Measurements from ENCODE around the gene SLC17A2. TPM values are rescaled to one million over a fixed set of nuclear protein-coding genes. Genes with fewer than 3 reads are reported as not detected.
A peak's percentile ranks its signal among the peaks of the same experiment; 100 is the strongest.

Gene SLC17A2
- total and polyA plus RNA-seq, 4 experiments from 2014 or later: not detected

- Histone ChIP-seq H3K36me3 (ENCODE audit: insufficient read depth, low read length) (no peaks in the 10 kb centered on the region), H3K4me3 (ENCODE audit: low read length in 2 of 2) (no peak overlapping the region), H3K27me3 (ENCODE audit: insufficient read depth, low read length) (no peaks in the 10 kb centered on the region), H3K9me3 (ENCODE audit: control insufficient read depth in 1 of 2, low read length in 2 of 2) (no peaks in the 10 kb centered on the region), H3K4me1 (ENCODE audit: insufficient read depth, low read length) (peaks cover 37% of the 10 kb centered on the region), H3K27ac (ENCODE audit: low read depth, low read length) (no peak overlapping the region)
- Mint-ChIP-seq H3K4me3 (no peak overlapping the region), H3K4me1 (peaks cover 40 to 52% (median 51%) of the 10 kb centered on the region in 4 donors), H3K36me3 (peaks cover 0 to 6% of the 10 kb centered on the region in 2 donors), H3K9me3 (peaks cover 0 to 10% (median 4%) of the 10 kb centered on the region in 8 donors), H3K27ac (peak overlapping the region in 4 of 7 donors; percentile 23 to 63 (median 38)), H3K27me3 (peaks cover 4% of the 10 kb centered on the region in 2 donors)
- no peak for DNase-seq
- intact Hi-C loops (cut with micrococcal nuclease): no loop called here
- POLR2A ChIA-PET (ENCODE audit: partially characterized antibody): no interaction called here
- CTCF ChIA-PET (ENCODE audit: partially characterized antibody): interaction anchor here (1.0 kb wide), 1 partner anchor 80 kb away, joined by 3 read pairs; no protein-coding TSS in a partner anchor
Measured at GRCh38 chr6:25868436-25869183, 61.9 kb downstream of the SLC17A2 start.

- peaks cover 28 to 39% (median 36%) of the 10 kb centered on the region in 4 donors for H3K4me1 Mint-ChIP-seq
- intact Hi-C loops (cut with micrococcal nuclease): loop anchor here (1.0 kb wide), 1 partner anchor 9 kb away; no protein-coding TSS in a partner anchor
- peak overlapping the region; percentile 36 for H3K27ac ChIP-seq (ENCODE audit: low read depth, low read length)
- peaks cover 4% of the 10 kb centered on the region in 2 donors for H3K27me3 Mint-ChIP-seq
- peak overlapping the region in 7 of 8 donors; percentile 29 to 76 (median 72) for H3K4me3 Mint-ChIP-seq
- H3K27me3 ChIP-seq (ENCODE audit: insufficient read depth, low read length): no peaks in the 10 kb centered on the region
- POLR2A ChIA-PET (ENCODE audit: partially characterized antibody): interaction anchor here (0.7 to 2.8 kb wide), 6 partner anchors 9 to 152 kb away, joined by 3 to 14 read pairs (median 6); a partner anchor contains a TSS
- H3K9me3 ChIP-seq (ENCODE audit: control insufficient read depth in 1 of 2, low read length in 2 of 2): no peaks in the 10 kb centered on the region
- peaks cover 0 to 6% of the 10 kb centered on the region in 2 donors for H3K36me3 Mint-ChIP-seq
- no peak overlapping the region for H3K4me3 ChIP-seq (ENCODE audit: low read length in 2 of 2)
- peak overlapping the region; percentile 89 to 98 (median 96) for H3K27ac Mint-ChIP-seq
- H3K4me1 ChIP-seq (ENCODE audit: insufficient read depth, low read length): peaks cover 26% of the 10 kb centered on the region
- CTCF ChIA-PET (ENCODE audit: partially characterized antibody): interaction anchor here (0.9 to 3.0 kb wide), 4 partner anchors 16 to 146 kb away, joined by 3 to 15 read pairs (median 4); no protein-coding TSS in a partner anchor
- no peaks in the 10 kb centered on the region for H3K36me3 ChIP-seq (ENCODE audit: insufficient read depth, low read length)
- peaks cover 0 to 10% (median 3%) of the 10 kb centered on the region in 8 donors for H3K9me3 Mint-ChIP-seq
- peak; percentile 75 to 84 (median 79) for DNase-seq
Measured at GRCh38 chr6:25866011-25866410, 64.5 kb downstream of the SLC17A2 start.

- no peaks in the 10 kb centered on the region for H3K9me3 ChIP-seq (ENCODE audit: control insufficient read depth in 1 of 2, low read length in 2 of 2)
- no peaks in the 10 kb centered on the region for H3K36me3 ChIP-seq (ENCODE audit: insufficient read depth, low read length)
- no peaks in the 10 kb centered on the region for H3K27me3 ChIP-seq (ENCODE audit: insufficient read depth, low read length)
- intact Hi-C loops (cut with micrococcal nuclease): no loop called here
- no peak overlapping the region for H3K27ac ChIP-seq (ENCODE audit: low read depth, low read length)
- H3K36me3 Mint-ChIP-seq: peaks cover 0 to 8% of the 10 kb centered on the region in 2 donors
- no peak overlapping the region for H3K4me3 ChIP-seq (ENCODE audit: low read length in 2 of 2)
- peaks cover 26% of the 10 kb centered on the region for H3K4me1 ChIP-seq (ENCODE audit: insufficient read depth, low read length)
- ChIA-PET CTCF (ENCODE audit: partially characterized antibody) (interaction anchor here (0.8 to 1.2 kb wide), 2 partner anchors 18 to 143 kb away, joined by 3 to 4 read pairs; no protein-coding TSS in a partner anchor), POLR2A (ENCODE audit: partially characterized antibody) (interaction anchor here (1.3 to 2.8 kb wide), 2 partner anchors 10 to 129 kb away, joined by 3 to 11 read pairs; partner anchors contain the start of gene SLC17A3)
- H3K27me3 Mint-ChIP-seq: peaks cover 4 to 6% of the 10 kb centered on the region in 2 donors
- H3K4me3 Mint-ChIP-seq: no peak overlapping the region
- H3K4me1 Mint-ChIP-seq: peaks cover 28 to 42% (median 37%) of the 10 kb centered on the region in 4 donors
- H3K9me3 Mint-ChIP-seq: peaks cover 0 to 8% (median 3%) of the 10 kb centered on the region in 8 donors
- H3K27ac Mint-ChIP-seq: peak overlapping the region in 1 of 7 donors; percentile 97
- no peak for DNase-seq
Measured at GRCh38 chr6:25863360-25863759, 67.1 kb downstream of the SLC17A2 start.

Other genes starting within 250 kb of the SLC17A2 start
- not detected for gene SLC17A4, start 175.9 kb downstream of the SLC17A2 start, total RNA-seq
- not detected for gene SLC17A4, start 175.9 kb downstream of the SLC17A2 start, polyA plus RNA-seq
- under 1 TPM in 1 of 2 experiments, not detected in 1; 0.19 TPM for gene SLC17A1, start 98.6 kb downstream of the SLC17A2 start, total RNA-seq
- gene SLC17A1, start 98.6 kb downstream of the SLC17A2 start, polyA plus RNA-seq: not detected
- gene SLC17A3, start 56.4 kb downstream of the SLC17A2 start, total RNA-seq: under 1 TPM; 0.81 to 1.00 TPM
- gene SLC17A3, start 56.4 kb downstream of the SLC17A2 start, polyA plus RNA-seq: under 1 TPM in 1 of 2 donors, not detected in 1; 0.75 TPM
- 10 to 100 TPM; 37.7 TPM for gene TRIM38, start 32.1 kb upstream of the SLC17A2 start, total RNA-seq
- 10 to 100 TPM in 1 of 2 donors, 1 to 10 TPM in 1; 4.5 to 10.0 TPM for gene TRIM38, start 32.1 kb upstream of the SLC17A2 start, polyA plus RNA-seq
- 1 to 10 TPM; 3.5 to 4.2 TPM for gene HFE, start 156.7 kb upstream of the SLC17A2 start, total RNA-seq
- 1 to 10 TPM; 3.4 to 4.2 TPM for gene HFE, start 156.7 kb upstream of the SLC17A2 start, polyA plus RNA-seq

Measured in CD4-positive, alpha-beta memory T cell (primary cell).